HepG2 (cell line): ENCODE measurements around the gene RTCA. TPM values are rescaled to one million over a fixed set of nuclear protein-coding genes. Genes with fewer than 3 reads are reported as not detected.

Experiments
- BCL6 ChIP-seq: IDR thresholded peaks from 2 replicates; pipeline ENCODE4 v1.6.1; 2016; ENCODE audit warnings: missing genetic modification reagents, missing compliant biosample characterization
- CEBPB ChIP-seq: IDR thresholded peaks from 2 replicates; pipeline ENCODE4 v1.6.1; 2011; ENCODE audit warnings: low read depth, low read length, improper control_type of control experiment, borderline replicate concordance
- CEBPG ChIP-seq: IDR thresholded peaks from 2 replicates; pipeline ENCODE4 v1.6.1; 2016
- GFI1 ChIP-seq: sonication (generic); formaldehyde crosslinking; IDR thresholded peaks from 2 replicates; pipeline ENCODE4 v1.5.0; 2020; ENCODE audit warnings: missing genetic modification reagents, mild to moderate bottlenecking, borderline replicate concordance
- IRX3 ChIP-seq: sonication (generic); formaldehyde crosslinking; IDR thresholded peaks from 2 replicates; pipeline ENCODE4 v1.8.1; 2023; ENCODE audit warnings: mild to moderate bottlenecking, low read depth, missing genetic modification reagents, borderline replicate concordance
- TRIM24 ChIP-seq: sonication (generic); formaldehyde crosslinking; IDR thresholded peaks from 2 replicates; pipeline ENCODE4 v1.8.0; 2022; ENCODE audit warnings: mild to moderate bottlenecking, missing genetic modification reagents
- ZBTB4 ChIP-seq: sonication (generic); formaldehyde crosslinking; IDR thresholded peaks from 2 replicates; pipeline ENCODE4 v1.4.0; 2020; ENCODE audit warnings: missing genetic modification reagents, mild to moderate bottlenecking, borderline replicate concordance
- ZFP91 ChIP-seq: sonication (generic); formaldehyde crosslinking; IDR thresholded peaks from 2 replicates; pipeline ENCODE4 v1.9.0; 2022; ENCODE audit warnings: missing genetic modification reagents, mild to moderate bottlenecking, borderline replicate concordance
- ZMYM4 ChIP-seq: sonication (generic); formaldehyde crosslinking; IDR thresholded peaks from 2 replicates; pipeline ENCODE4 v1.8.1; 2023; ENCODE audit warnings: mild to moderate bottlenecking, missing genetic modification reagents
- ZNF781 ChIP-seq: sonication (generic); formaldehyde crosslinking; IDR thresholded peaks from 2 replicates; pipeline ENCODE4 v1.5.1; 2020; ENCODE audit warnings: borderline replicate concordance, mild to moderate bottlenecking, missing genetic modification reagents; ENCODE audit errors: not compliant biosample characterization
- ZSCAN25 ChIP-seq: sonication (generic); formaldehyde crosslinking; IDR thresholded peaks from 2 replicates; pipeline ENCODE4 v1.8.0; 2022; ENCODE audit warnings: mild to moderate bottlenecking, missing genetic modification reagents
- polyA plus RNA-seq, 8 experiments: library from polyadenylated mRNA; depleted of rRNA in 3 of 8; stranded (reverse) in 7 of 8; unstranded in 1 of 8; fragments of >200 nt; fragmentation: Illumina TruSeq in 4 of 8; extraction: Trizol in 4 of 8; gene quantifications; 2 replicates each; pipeline versions ENCODE4 v1.2.1 to v1.2.3, GENCODE V29; 2011 to 2016; ENCODE audit warnings: low read depth in 4 of 8, missing spikeins in 1 of 8, mixed read lengths in 1 of 8; ENCODE audit not compliant: insufficient read depth in 1 of 8
- total RNA-seq, 5 experiments: library from RNA; depleted of rRNA; stranded (reverse); fragments of >200 nt; fragmentation: Illumina TruSeq; extraction: Trizol; gene quantifications; 2 replicates each; pipeline ENCODE4 v1.2.3, GENCODE V29; 2016; ENCODE audit warnings: low read depth in 1 of 5

RTCA gene
- total and polyA plus RNA-seq, 2 of the 13 experiments (the other 11 are each of a cell fraction or from before 2014, with no cell fraction given): 22.7 to 31.0 TPM

- TF ChIP-seq CEBPG (0 out of 2 replicates have a peak, but pooled peaks have one; percentile 7), TRIM24 (CRISPR knock-in tag) (peak; percentile 71; the same call in 1 of the 2 replicates), BCL6 (CRISPR knock-in tag) (0 out of 2 replicates have a peak, but pooled peaks have one; percentile 4), ZFP91 (CRISPR knock-in tag) (no peak), GFI1 (CRISPR knock-in tag) (no peak), ZMYM4 (CRISPR knock-in tag) (0 out of 2 replicates have a peak, but pooled peaks have one; percentile 34), ZNF781 (CRISPR knock-in tag) (no peak), IRX3 (CRISPR knock-in tag) (no peak), ZBTB4 (no peak), ZSCAN25 (CRISPR knock-in tag) (no peak), CEBPB (peak; percentile 48; the same call in 1 of the 2 replicates)
Observed at GRCh38 chr1:100321100-100321493, 55.1 kb downstream of the RTCA start (continued).
